Left forelimb (tissue), 1 donor: Measurements from ENCODE around the gene CNOT3.

Experiments
- DNase-seq: peaks from one replicate; pipeline ENCODE4 v3.0.0-alpha.2; 2018; ENCODE audit warnings: low spot score

The CNOT3 gene

DNA sequence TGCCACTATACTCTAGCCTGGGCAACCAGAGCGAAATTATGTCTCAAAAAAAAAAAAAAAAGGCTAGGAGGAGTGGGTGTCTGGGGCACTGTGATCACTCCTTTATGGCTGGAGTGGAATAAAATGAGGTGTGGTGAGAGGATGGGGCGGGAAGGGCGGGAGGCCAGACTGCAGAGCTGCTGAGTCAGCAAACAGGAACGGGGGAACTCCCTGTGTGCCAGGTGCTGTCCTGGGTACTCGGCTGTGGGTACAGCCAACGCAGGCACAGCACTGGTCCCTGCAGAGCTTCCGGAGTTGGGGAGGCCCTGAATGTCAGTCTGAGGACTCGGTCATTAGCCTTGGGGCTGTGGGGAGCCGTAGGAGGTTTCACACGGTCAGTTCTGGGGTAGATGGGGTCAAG is 16.3 kb upstream of the CNOT3 start:
- no peak for DNase-seq

GRCh38 chr19:54123682-54124081 is 13.9 kb upstream of the CNOT3 start:
- no peak for DNase-seq

GRCh38 chr19:54124393-54124792 is 13.2 kb upstream of the CNOT3 start:
- DNase-seq, result no peak

DNA sequence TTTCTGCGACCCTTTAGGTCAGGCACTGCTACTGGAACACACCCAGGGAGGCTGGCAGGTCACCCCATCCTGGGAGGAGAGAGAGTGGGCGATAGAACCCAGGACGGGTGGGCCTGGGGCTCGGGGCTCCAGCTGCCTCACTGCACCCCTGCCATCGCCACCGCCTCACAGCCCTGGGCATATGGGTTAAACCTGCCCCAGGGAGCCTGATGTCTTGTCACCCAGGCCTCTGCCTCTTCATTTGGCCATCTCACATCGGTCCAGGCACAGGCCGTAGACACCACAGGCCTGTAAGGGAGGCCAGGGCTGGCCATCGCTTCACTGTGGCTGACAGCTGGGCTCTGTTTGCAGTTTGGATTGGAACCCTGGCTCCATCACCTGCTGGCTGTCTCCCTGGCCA is 11.8 kb upstream of the CNOT3 start:
- no peak for DNase-seq

DNA sequence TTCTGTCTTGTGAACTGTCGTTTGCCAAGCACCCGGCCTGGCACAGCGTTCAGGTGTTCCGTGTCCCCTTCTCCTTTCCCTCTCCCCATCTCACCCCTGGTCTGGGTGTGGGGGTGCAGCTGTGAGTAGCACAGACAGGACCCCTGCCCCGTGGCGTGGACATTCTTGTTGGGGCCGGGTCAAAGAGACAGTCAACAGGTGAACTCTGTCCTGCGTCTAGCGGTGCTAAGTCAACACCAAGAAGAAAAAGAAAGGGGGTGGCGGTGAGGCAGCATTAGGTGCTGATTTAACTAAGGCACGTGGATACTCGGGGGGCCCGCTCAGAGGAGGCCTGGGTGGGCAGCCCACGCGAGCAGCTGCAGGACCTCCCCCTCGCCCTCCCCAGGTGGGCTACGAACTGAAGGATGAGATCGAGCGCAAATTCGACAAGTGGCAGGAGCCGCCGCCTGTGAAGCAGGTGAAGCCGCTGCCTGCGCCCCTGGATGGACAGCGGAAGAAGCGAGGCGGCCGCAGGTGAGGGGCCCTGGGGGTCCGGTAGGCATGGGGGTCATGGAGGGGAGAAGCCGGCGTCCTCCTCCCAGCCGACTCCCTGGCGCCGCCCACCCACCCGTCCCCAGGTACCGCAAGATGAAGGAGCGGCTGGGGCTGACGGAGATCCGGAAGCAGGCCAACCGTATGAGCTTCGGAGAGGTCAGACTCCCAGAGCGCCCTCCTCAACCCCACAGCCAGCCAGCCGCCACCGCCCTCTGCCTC is 9.7 kb upstream of the CNOT3 start:
- no peak for DNase-seq

DNA sequence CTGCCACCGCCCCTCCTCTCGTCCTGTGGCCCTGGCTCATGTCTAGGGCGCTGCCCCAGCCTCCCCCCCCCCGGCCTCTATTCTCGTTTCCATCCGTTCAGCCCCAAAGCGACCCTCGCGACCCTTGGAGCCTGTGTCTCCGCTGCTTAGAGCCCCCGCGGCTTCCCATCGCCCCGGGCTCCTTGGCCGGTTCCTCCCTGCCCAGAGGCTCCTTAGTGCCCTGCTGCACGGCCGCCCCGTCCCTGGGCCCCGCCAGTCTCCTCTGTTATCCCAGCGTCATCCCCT is 9.2 kb upstream of the CNOT3 start:
- DNase-seq, result no peak

DNA sequence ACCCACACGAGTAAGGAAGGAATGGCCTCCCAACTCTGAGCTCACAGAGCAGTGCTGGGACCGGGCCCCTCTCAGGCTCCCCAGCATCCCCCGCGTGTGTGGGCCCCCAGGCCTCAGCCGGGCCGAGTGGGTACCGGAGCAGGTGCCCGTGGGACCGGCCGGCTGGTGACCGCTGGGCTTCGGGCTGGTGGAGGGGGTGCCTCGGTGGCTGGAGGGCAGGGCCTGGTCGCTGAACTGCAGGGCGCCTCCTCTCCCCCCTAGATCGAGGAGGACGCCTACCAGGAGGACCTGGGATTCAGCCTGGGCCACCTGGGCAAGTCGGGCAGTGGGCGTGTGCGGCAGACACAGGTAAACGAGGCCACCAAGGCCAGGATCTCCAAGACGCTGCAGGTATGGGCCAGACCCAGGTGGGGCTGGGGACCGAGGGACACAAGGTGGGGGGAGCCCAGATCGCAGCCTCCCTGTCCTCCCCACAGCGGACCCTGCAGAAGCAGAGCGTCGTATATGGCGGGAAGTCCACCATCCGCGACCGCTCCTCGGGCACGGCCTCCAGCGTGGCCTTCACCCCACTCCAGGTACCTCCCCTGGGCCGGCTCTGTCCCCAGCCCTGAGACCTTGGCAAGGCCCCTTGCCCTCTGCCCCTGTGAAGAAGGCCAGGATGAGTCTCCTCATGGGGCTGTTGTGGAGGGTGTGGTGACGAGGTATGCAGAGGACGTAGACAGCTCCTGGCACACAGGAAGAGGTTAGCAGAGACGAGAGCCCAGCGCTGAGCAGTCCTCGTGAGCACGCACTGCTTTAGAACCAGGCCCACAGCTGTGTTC is 8.6 kb upstream of the CNOT3 start:
- DNase-seq, result no peak

- no peak for DNase-seq
Observed at GRCh38 chr19:54129617-54129996, 8.0 kb upstream of the CNOT3 start.

GRCh38 chr19:54133312-54133956 is 4.1 kb upstream of the CNOT3 start:
- peak; percentile 78 for DNase-seq

- DNase-seq, result no peak
Observed at GRCh38 chr19:54133957-54134590, 3.5 kb upstream of the CNOT3 start.

- no peak for DNase-seq
Observed at GRCh38 chr19:54136086-54136863, 1.3 kb upstream of the CNOT3 start.

DNA sequence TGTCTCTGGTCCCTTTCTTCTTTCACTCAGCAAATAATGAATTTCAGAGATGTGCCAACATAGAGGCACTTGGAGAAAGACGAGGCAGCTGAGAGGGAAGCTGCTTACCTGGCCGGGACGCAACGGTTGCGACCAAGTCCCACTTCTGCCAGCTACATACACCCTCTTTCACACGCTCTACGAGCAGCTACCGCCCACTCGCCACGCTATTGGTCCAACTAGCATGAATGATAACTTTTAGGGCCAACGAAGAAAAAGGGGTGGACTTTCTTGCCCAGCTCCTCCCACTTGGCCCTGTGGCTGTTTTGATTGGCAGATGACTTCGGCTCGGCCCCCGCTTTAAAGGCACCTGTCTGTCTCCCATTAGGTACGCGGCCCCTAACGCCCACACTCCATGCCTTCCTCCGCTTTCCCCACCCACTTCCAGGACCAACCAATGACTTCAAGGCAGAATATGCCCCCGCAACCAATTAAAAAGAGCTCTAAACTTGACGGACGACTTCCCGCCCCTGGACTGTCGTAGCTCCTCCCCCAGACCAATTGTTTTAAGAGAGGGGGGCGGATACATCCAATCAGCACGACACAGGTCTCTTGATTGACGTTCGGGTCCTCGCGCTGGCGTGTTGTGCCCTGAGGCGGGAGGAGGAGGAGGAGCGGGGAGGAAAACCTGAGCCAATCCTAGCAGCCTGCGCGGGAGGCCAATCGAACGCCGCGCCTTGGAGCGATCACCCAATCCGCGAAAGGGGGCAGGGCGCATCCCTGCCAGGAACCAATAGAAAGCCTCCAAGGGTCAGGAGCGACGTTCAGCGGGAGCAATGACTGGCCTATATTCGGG is 481 bp upstream of the CNOT3 start:
- peak; percentile 99 for DNase-seq

DNA sequence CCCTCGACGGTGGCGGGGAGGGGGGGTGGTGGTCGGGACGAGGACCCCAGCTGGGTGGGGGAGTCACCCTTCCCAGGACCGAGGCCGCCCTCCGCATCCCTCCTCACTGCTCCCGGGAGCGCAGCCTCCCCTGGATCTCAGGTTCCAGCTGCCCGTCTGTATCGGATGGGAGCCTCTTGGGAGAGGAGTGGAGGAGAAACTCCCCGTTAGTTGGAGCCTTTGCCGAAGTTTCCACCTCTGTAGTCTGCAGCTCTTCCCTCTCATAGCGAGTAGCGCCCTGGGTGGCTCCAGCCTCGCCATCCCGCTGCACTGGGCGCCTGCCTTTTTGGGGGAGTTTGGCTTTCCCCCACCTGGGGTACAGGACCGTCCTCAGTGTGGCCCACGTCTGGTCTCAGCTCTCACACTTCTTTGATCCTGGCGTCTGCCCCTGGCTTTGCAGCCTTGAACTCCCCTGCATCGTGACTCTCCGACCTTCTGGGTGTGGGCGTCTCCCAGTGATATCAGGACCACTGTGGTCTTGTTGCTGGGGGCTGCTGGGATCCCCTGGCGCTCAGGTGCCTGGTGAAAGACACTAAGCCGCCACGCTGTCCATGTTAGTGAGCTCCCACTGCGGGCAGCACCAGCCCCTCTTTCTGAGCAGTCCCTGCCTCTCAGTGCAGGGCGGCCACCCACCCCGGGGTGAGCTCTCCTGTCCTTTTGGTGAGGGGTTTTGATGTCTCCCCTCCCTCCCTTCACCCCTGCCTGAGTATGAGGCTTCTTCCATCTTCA is 1.1 kb downstream of the CNOT3 start:
- no peak for DNase-seq

DNA sequence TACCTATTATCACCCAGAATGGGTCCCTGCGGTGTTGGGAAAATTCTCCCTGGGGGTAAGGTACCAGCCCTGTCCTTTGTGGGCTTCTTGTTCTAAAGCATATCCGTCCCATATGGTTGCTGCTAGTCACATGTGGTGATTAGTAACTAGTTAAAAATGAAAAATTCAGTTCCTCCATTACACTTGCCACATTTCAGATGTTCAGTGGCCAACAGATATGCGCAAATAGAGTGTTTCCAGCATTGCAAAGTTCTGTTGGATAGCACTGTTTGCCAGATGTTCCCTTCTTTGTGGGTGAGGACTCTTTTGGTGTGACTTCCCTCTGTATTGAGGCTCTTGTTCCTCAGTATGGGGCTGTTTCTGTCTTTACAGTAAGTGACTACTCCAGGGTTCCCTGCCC is 3.8 kb downstream of the CNOT3 start:
- no peak for DNase-seq

DNA sequence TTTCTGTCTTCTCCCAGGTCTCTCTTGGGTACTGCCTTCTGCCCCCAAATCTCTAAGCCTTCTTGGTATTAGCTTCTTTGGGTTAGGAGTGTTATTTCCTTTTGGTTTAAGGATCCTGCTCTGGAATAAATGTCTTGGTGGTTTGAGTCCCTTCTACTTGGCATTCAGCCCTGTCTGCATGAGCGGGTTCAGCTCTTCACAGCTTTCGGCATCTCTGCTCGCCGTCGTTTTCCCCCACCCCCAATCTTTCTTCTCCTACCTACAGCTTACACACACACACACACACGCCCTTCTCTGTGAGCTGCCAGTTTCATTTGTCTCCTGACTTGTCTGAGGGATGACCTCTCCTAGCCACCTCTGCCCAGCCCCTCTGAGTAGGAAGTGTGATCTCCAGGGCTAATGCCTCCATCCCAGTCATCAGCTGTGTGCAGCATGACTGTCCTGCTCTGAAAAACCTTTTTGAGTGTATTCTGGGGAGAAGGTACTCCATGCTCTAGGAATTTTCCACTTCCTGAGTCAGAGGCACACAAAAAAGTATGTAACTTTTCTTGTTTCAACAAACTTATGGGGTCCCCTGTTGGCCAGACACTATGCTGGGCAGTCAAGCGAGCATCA is 4.7 kb downstream of the CNOT3 start:
- no peak for DNase-seq

- DNase-seq, result no peak
Observed at GRCh38 chr19:54145541-54146158, 8.1 kb downstream of the CNOT3 start.

DNA sequence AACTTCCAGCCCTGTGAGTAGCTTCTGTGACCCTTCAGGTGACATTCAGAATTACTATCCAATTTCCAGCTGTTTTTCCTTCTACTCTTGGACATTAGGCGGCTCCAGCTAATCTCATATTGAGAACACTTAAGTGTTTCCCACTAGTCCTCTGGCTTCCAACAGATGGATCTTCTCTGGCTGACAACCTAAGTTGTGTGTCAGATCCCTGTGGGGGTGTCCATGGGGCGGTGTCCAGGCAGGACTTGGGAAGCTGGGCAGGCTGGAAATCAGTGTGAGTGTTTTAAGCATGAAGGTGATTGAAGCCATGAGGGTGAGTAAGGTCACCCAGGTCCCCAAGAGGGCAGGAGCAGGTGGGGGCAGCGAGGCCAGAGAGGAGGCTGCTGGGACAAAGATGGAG is 10.1 kb downstream of the CNOT3 start:
- no peak for DNase-seq

GRCh38 chr19:54148158-54148557 is 10.6 kb downstream of the CNOT3 start:
- DNase-seq, result no peak

GRCh38 chr19:54149021-54149812 is 11.7 kb downstream of the CNOT3 start:
- no peak for DNase-seq
